Esophagus muscularis mucosa (tissue), 4 donors: ENCODE measurements around the gene HOMER2. TPM values are rescaled to one million over a fixed set of nuclear protein-coding genes. Genes with fewer than 3 reads are reported as not detected.

Experiments used
- DNase-seq: peaks from one replicate; pipeline ENCODE4 v3.0.0-alpha.2; 2017; ENCODE audit errors: extremely low spot score
- H3K27ac ChIP-seq, 4 donors: fragments of 200-600 bp; sonication (generic); replicated peaks in 1 of 4; 1 replicate in 3 of 4; 2 replicates in 1 of 4; pipeline ENCODE4 v1.5.1; 2016 to 2019; ENCODE audit warnings: mild to moderate bottlenecking in 1 of 4
- H3K27me3 ChIP-seq, 4 donors: fragments of 200-600 bp; sonication (generic); one replicate each; pipeline versions ENCODE4 v1.5.1 to v1.6.0; 2016 to 2019
- H3K36me3 ChIP-seq, 4 donors: fragments of 200-600 bp; sonication (generic); one replicate each; pipeline ENCODE4 v1.5.1; 2016 to 2019
- H3K4me1 ChIP-seq, 4 donors: fragments of 200-600 bp; sonication (generic); one replicate each; pipeline ENCODE4 v1.5.1; 2016 to 2019
- H3K4me3 ChIP-seq, 4 donors: fragments of 200-600 bp; sonication (generic); 1 replicate in 2 of 4; 2 replicates in 2 of 4; pipeline ENCODE4 v1.5.1; 2016 to 2019; ENCODE audit warnings: mild to moderate bottlenecking in 4 of 4, moderate library complexity in 1 of 4
- H3K9me3 ChIP-seq, 4 donors: fragments of 200-600 bp; sonication (generic); 1 replicate in 3 of 4; 2 replicates in 1 of 4; pipeline ENCODE4 v1.5.1; 2016 to 2019
- CTCF ChIP-seq, 3 experiments: fragments of 200-600 bp in 2 of 3; fragments of 450-650 bp in 1 of 3; sonication (generic) in 2 of 3; IDR thresholded peaks; one replicate each; pipeline ENCODE4 v1.5.1; 2017 to 2019; ENCODE audit warnings: antibody characterized with exemption in 3 of 3, mild to moderate bottlenecking in 2 of 3, moderate library complexity in 1 of 3
- EP300 ChIP-seq: sonication (generic); formaldehyde crosslinking; IDR thresholded peaks from one replicate; pipeline ENCODE4 v1.6.1; 2017; ENCODE audit warnings: antibody characterized with exemption
- POLR2A ChIP-seq: fragments of 450-650 bp; IDR thresholded peaks from one replicate; pipeline ENCODE4 v1.6.1; 2017; ENCODE audit warnings: antibody characterized with exemption, moderate library complexity, mild to moderate bottlenecking, low read depth
- POLR2AphosphoS5 ChIP-seq, 2 donors: sonication (generic); formaldehyde crosslinking; IDR thresholded peaks; one replicate each; pipeline ENCODE4 v1.6.1; 2017; ENCODE audit warnings: antibody characterized with exemption in 2 of 2
- WGBS: methylation state at CpG from one replicate; pipeline ENCODE4 v1.1.5; 2018; 5-methylcytosine and 5-hydroxymethylcytosine counted together
- intact Hi-C: fragments of 100-400 bp; cut with DNase I; formaldehyde crosslinking; loops from one replicate; pipeline ENCODE4 v1.15.1; 2023
- total RNA-seq, 4 donors: library from RNA; depleted of rRNA; stranded (reverse); fragments of >200 nt; gene quantifications; one replicate each; pipeline versions ENCODE4 v1.1.0 to v1.2.1, GENCODE V29; 2016

Gene HOMER2
- total RNA-seq, 4 donors from 2014 or later: 13.3 to 54.8 (median 25.8) TPM

GRCh38 chr15:82878325-82878724 lies 74.2 kb downstream of the HOMER2 start:
- no peak overlapping the region for H3K4me3 ChIP-seq
- 81% methylated on average over 5 of the region's 5 CpGs for WGBS
- no peaks in the 10 kb centered on the region for H3K27me3 ChIP-seq
- intact Hi-C loops: no loop called here
- peaks cover 0 to 22% (median 9%) of the 10 kb centered on the region in 4 donors for H3K36me3 ChIP-seq
- no peak overlapping the region for H3K27ac ChIP-seq
- H3K9me3 ChIP-seq: no peaks in the 10 kb centered on the region
- no peak for DNase-seq
- TF ChIP-seq POLR2AphosphoS5 (IDR thresholded peaks at IDR 0.05): no peak
- TF ChIP-seq EP300: no peak
- TF ChIP-seq POLR2A: no peak
- no peak for TF ChIP-seq CTCF (IDR thresholded peaks at IDR 0.05)
- H3K4me1 ChIP-seq: no peaks in the 10 kb centered on the region

GRCh38 chr15:82877825-82878224 lies 74.7 kb downstream of the HOMER2 start:
- H3K27ac ChIP-seq: no peak overlapping the region
- TF ChIP-seq EP300: no peak
- no peak for TF ChIP-seq CTCF (IDR thresholded peaks at IDR 0.05)
- TF ChIP-seq POLR2A: no peak
- TF ChIP-seq POLR2AphosphoS5 (IDR thresholded peaks at IDR 0.05): no peak
- 90% methylated on average over 2 of the region's 2 CpGs for WGBS
- DNase-seq: no peak
- intact Hi-C loops: no loop called here
- no peaks in the 10 kb centered on the region for H3K27me3 ChIP-seq
- H3K36me3 ChIP-seq: peaks cover 0 to 27% (median 10%) of the 10 kb centered on the region in 4 donors
- no peaks in the 10 kb centered on the region for H3K9me3 ChIP-seq
- no peaks in the 10 kb centered on the region for H3K4me1 ChIP-seq
- H3K4me3 ChIP-seq: no peak overlapping the region

- 84% methylated on average over 7 of the region's 7 CpGs for WGBS
- no peaks in the 10 kb centered on the region for H3K9me3 ChIP-seq
- TF ChIP-seq EP300 (no peak), CTCF (IDR thresholded peaks at IDR 0.05) (no peak), POLR2A (no peak), POLR2AphosphoS5 (IDR thresholded peaks at IDR 0.05) (no peak)
- intact Hi-C loops: no loop called here
- H3K4me1 ChIP-seq: no peaks in the 10 kb centered on the region
- H3K27ac ChIP-seq: no peak overlapping the region
- no peak overlapping the region for H3K4me3 ChIP-seq
- no peaks in the 10 kb centered on the region for H3K27me3 ChIP-seq
- H3K36me3 ChIP-seq: peaks cover 0 to 30% (median 10%) of the 10 kb centered on the region in 4 donors
- DNase-seq: no peak
These were observed 77.0 kb downstream of the HOMER2 start for GRCh38 chr15:82875411-82876003.

GRCh38 chr15:82874961-82875360 lies 77.6 kb downstream of the HOMER2 start:
- no peak overlapping the region for H3K4me3 ChIP-seq
- H3K9me3 ChIP-seq: no peaks in the 10 kb centered on the region
- TF ChIP-seq POLR2AphosphoS5 (IDR thresholded peaks at IDR 0.05) (no peak), EP300 (no peak), CTCF (IDR thresholded peaks at IDR 0.05) (no peak), POLR2A (no peak)
- intact Hi-C loops: no loop called here
- WGBS: 84% methylated on average over 4 of the region's 10 CpGs
- H3K36me3 ChIP-seq: peaks cover 0 to 30% (median 10%) of the 10 kb centered on the region in 4 donors
- no peaks in the 10 kb centered on the region for H3K4me1 ChIP-seq
- H3K27me3 ChIP-seq: no peaks in the 10 kb centered on the region
- H3K27ac ChIP-seq: no peak overlapping the region
- no peak for DNase-seq

- Histone ChIP-seq H3K36me3 (peaks cover 0 to 30% (median 10%) of the 10 kb centered on the region in 4 donors), H3K4me3 (no peak overlapping the region), H3K27me3 (no peaks in the 10 kb centered on the region), H3K4me1 (no peaks in the 10 kb centered on the region), H3K9me3 (no peaks in the 10 kb centered on the region), H3K27ac (no peak overlapping the region)
- intact Hi-C loops: no loop called here
- TF ChIP-seq EP300 (no peak), POLR2A (no peak), CTCF (IDR thresholded peaks at IDR 0.05) (no peak), POLR2AphosphoS5 (IDR thresholded peaks at IDR 0.05) (no peak)
- WGBS: 79% methylated on average over 1 of the region's 1 CpG
- no peak for DNase-seq
These were observed 78.3 kb downstream of the HOMER2 start for GRCh38 chr15:82874267-82874666.
